ENCODE results near the gene CDCA7L.

The CDCA7L gene

DNA sequence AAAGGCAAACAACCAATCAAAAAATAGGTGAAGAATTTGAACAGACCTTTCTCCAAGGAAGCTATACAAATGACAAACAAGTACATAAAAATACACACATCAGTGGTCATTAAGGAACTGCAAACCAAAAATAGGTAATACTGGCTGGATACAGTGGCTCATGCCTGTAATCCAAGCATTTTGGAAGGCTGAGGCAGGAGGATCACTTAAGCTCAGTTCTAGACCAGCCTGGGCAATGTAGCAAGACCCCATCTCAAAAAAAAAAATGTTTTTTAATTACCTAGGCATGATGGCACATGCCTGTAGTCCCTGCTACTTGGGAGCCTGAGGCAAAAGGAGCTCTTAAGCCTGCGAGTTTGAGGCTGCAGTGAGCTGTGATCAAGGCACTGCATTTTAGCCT is 19.3 kb downstream of the CDCA7L start:
- Mint-ChIP-seq H3K27me3 (no peaks in the 10 kb centered on the region), H3K27ac (no peak overlapping the region), H3K4me3 (no peak overlapping the region), H3K36me3 (peaks cover 46% of the 10 kb centered on the region), H3K9me3 (peaks cover 8% of the 10 kb centered on the region), H3K4me1 (peaks cover 79% of the 10 kb centered on the region)
- no peak for ATAC-seq

DNA sequence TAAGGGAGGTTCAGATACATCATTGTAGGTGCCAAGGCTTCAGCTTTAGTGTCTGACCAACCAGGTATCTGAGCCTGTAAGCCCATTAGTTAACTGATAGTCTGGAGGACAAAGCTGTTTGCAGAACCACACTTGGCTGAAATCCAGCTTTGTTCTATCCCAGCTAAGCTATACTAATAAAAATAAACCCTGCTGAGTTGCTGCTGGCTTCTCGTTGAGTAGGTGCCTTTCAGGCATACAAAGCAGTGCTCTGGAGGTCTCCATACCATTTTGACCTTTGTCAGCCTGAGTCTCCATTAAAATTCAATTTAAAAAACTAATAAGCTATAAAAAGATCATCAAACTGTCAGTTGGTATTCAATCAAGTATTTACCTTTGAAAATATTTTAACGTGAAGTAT is 22.0 kb downstream of the CDCA7L start:
- H3K4me3 Mint-ChIP-seq: no peak overlapping the region
- no peak for ATAC-seq
- H3K9me3 Mint-ChIP-seq: peaks cover 3% of the 10 kb centered on the region
- H3K27me3 Mint-ChIP-seq: no peaks in the 10 kb centered on the region
- no peak overlapping the region for H3K27ac Mint-ChIP-seq
- peaks cover 71% of the 10 kb centered on the region for H3K4me1 Mint-ChIP-seq
- peaks cover 25% of the 10 kb centered on the region for H3K36me3 Mint-ChIP-seq

DNA sequence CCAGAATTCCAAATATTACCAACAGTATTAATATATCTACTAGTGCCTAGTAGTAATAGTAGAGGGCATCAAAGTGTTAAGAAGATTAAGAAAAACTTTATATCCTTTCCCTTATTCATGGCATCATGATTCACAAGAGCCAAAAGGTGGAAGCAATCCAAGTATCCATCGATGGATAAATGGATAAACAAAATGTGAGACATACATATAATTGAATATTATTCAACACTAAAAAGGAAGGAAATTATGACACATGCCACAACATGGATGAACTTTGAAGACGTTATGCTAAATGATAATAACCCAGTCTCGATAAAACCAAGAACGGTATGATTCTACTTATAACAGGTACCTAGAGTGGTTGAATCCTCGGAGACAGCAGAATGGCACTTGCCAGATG is 23.1 kb downstream of the CDCA7L start:
- Mint-ChIP-seq H3K9me3 (no peaks in the 10 kb centered on the region), H3K36me3 (peaks cover 14% of the 10 kb centered on the region), H3K27ac (peak overlapping the region; percentile 27), H3K27me3 (no peaks in the 10 kb centered on the region), H3K4me1 (peaks cover 68% of the 10 kb centered on the region), H3K4me3 (no peak overlapping the region)
- ATAC-seq: no peak

DNA sequence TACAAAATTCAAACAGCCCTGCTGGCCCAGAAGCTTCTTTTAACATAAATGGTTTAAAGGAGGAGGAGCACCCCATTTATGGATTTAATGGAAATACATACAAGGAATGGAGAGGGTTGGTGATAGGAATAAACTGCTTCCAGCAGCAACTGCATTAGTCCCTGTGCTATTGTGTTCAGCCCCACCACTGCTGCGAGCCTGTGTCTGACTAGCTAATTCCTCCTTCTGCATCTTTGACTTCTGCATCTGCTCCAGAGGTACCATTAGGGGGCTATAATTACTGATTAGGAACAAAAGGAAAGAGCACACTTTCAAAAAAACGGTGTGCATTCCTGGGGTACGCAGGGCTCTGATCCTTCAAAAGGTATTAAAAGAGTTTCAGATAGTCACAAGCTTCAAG is 24.8 kb downstream of the CDCA7L start:
- no peaks in the 10 kb centered on the region for H3K27me3 Mint-ChIP-seq
- peaks cover 61% of the 10 kb centered on the region for H3K4me1 Mint-ChIP-seq
- H3K36me3 Mint-ChIP-seq: peaks cover 15% of the 10 kb centered on the region

DNA sequence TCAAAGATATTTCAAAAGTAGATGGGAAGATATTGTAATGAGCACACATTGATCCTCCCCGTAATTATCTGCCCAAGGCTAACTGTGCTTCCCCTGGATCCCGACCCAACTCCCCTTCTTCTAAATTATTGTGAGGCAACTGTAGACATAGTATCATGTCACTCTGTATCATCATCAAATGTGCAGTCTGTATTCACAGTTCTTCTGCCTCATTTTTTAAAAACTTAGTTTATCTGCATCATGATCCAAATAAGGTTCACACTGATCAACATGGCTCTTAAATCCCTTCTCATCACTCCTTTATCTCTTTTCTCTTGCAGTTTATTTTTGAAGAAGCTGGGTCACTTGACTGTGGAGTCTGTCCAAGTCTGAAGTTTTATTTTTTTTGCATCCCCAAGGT is 27.5 kb downstream of the CDCA7L start:
- no peak overlapping the region for H3K27ac Mint-ChIP-seq
- H3K9me3 Mint-ChIP-seq: no peaks in the 10 kb centered on the region
- peaks cover 40% of the 10 kb centered on the region for H3K36me3 Mint-ChIP-seq
- H3K4me1 Mint-ChIP-seq: peaks cover 62% of the 10 kb centered on the region
- no peak for ATAC-seq
- H3K27me3 Mint-ChIP-seq: no peaks in the 10 kb centered on the region
- H3K4me3 Mint-ChIP-seq: no peak overlapping the region

More for the DNA sequence above, 24.8 kb downstream of the CDCA7L start:
- H3K9me3 Mint-ChIP-seq: no peaks in the 10 kb centered on the region
- no peak overlapping the region for H3K4me3 Mint-ChIP-seq
- no peak overlapping the region for H3K27ac Mint-ChIP-seq
- no peak for ATAC-seq

DNA sequence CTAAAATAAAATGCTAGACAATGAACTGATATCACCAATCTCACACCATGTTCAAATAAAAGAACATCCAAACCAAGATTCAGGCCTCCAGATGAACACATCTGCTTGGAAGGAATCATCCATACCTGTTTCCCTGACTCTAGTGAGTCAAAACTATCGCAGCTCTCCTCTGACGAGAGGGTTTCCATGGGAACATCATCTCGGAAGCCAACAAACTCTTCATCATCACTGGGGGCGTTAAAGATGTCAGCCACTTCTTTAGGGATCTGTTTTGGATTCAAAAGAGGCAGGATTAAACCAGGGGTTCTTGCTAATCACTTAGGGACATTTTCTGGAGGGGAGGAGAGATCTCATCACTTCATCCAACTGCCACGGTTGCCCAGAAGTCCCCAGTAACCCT is 29.1 kb downstream of the CDCA7L start:
- no peak overlapping the region for H3K27ac Mint-ChIP-seq
- peaks cover 56% of the 10 kb centered on the region for H3K4me1 Mint-ChIP-seq
- no peak overlapping the region for H3K4me3 Mint-ChIP-seq
- H3K27me3 Mint-ChIP-seq: no peaks in the 10 kb centered on the region
- H3K36me3 Mint-ChIP-seq: peaks cover 53% of the 10 kb centered on the region
- no peaks in the 10 kb centered on the region for H3K9me3 Mint-ChIP-seq
- no peak for ATAC-seq

DNA sequence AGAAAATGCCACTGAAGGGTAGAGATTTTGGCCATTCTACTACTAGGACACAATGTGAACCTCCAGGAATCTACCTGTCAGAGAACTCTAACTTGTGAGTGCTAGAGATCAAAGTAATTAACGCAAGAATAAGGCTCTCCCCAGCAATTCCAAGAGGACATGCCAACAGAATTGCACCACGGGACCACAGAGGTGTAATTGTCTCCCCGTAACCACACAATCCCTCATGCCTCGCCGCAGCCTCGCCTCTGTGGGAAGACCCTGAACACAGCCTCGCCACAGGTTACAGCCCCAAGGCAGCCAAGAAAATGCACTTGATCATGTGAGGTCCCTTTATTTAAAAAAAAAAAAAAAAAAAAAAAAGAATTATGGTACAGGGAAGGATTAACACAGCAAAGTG is 29.5 kb downstream of the CDCA7L start:
- Mint-ChIP-seq H3K4me3 (no peak overlapping the region), H3K27ac (no peak overlapping the region), H3K4me1 (peaks cover 51% of the 10 kb centered on the region), H3K27me3 (no peaks in the 10 kb centered on the region), H3K36me3 (peaks cover 56% of the 10 kb centered on the region), H3K9me3 (no peaks in the 10 kb centered on the region)
- no peak for ATAC-seq

DNA sequence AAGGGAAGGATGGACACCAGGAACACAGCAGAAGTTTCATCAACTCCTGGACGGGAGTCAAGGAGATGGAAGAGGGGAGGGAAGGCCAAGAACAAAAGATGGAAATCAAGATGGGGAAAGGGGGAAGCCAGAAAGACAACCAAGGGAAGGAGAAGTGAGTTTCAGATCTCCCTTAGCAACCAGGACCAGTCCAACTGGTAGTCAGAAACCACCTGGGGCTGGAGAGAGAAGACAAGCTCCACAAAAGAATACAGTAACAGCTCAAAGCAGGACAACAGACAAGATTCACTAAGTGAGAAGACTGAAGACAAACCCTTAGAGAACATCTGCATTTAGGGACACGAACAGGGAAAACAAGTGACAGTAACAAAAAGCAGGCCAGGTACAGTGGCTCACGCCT is 30.6 kb downstream of the CDCA7L start:
- H3K4me3 Mint-ChIP-seq: no peak overlapping the region
- no peaks in the 10 kb centered on the region for H3K27me3 Mint-ChIP-seq
- peaks cover 45% of the 10 kb centered on the region for H3K4me1 Mint-ChIP-seq
- no peak for ATAC-seq
- H3K9me3 Mint-ChIP-seq: no peaks in the 10 kb centered on the region
- no peak overlapping the region for H3K27ac Mint-ChIP-seq
- H3K36me3 Mint-ChIP-seq: peaks cover 56% of the 10 kb centered on the region

DNA sequence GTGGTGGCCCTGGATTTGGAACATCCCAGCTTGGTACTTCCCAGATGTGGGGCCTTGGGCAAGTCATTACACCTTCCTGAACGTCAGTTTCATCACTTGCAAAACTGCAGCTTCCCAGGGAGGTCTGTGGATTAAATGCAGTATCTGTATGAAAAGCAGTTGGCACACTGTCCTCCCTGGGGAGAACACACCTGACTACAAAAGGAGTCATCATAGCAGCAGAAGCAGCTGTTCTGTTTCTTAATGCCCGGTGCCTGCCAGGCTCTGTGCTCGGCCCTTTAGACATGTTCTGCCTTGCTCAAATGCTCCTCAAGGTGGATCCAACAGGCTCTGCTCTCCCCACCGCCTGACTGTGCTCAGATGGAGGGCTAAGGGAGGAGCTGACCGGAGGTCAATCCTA is 31.0 kb downstream of the CDCA7L start:
- no peak for ATAC-seq
- Mint-ChIP-seq H3K27ac (no peak overlapping the region), H3K4me3 (no peak overlapping the region), H3K9me3 (no peaks in the 10 kb centered on the region), H3K4me1 (peaks cover 42% of the 10 kb centered on the region), H3K36me3 (peaks cover 58% of the 10 kb centered on the region), H3K27me3 (no peaks in the 10 kb centered on the region)

DNA sequence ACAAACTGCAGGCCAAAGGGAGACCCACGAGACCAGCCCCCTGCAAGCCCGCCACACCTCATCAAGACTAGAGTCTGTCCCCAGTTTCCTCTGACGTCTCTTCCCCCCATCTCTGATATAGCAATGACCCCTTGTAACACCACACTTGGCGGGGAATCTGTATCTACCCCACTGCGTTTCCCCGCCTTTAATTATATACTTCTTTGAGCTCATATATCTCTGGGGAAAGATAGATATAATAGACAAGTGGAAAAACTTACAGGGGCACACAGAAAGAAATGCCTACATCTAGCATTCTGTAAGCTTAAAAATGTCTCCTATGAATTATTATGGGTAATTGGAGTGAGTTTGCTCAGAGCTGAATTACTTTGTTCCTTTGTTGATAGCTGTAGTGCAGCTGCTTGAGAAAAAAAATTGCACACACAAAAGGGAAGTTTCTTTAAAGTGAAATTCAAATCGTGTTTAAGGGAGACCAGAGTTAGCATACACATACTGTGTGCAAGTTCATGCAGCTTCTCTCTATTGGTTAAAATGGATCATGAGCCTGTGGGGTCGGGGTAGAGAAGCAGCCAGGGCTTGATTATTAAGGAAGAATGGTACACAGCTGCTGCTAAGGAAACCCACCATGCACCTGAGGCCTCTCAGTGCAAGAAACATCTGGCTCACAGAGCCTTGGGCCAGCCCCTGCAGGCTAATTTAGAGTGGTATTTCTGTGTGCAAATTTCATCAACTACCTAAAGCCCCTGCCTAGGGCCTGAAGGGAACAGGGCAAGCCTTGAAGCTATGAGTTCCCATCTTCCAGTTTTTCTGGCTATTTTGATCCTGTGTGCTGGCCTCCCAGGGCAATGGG is 32.5 kb downstream of the CDCA7L start:
- Mint-ChIP-seq H3K4me3 (no peak overlapping the region), H3K27ac (peak overlapping the region; percentile 7), H3K27me3 (no peaks in the 10 kb centered on the region), H3K36me3 (peaks cover 69% of the 10 kb centered on the region), H3K9me3 (no peaks in the 10 kb centered on the region), H3K4me1 (peaks cover 31% of the 10 kb centered on the region)
- no peak for ATAC-seq

DNA sequence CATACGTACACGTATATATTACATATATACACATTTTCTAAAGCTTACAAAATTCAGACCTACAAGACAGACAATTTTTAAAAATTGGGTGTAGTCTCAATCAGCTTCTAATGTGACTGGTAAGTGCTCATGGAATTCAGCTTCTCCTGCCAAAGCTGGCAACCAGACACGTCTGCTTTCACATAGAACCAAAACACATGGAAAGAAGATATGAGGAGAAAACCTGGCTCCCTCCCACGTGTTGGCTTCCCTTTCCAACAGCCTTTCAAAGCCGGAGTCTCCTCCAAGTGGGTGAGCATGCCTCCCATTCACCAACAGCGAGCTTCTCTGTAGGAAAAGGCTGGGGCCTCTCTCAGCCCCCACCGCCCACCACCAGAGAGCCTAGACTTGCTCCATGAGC is 33.4 kb downstream of the CDCA7L start:
- H3K4me1 Mint-ChIP-seq: peaks cover 29% of the 10 kb centered on the region
- H3K27me3 Mint-ChIP-seq: no peaks in the 10 kb centered on the region
- no peaks in the 10 kb centered on the region for H3K9me3 Mint-ChIP-seq
- ATAC-seq: no peak
- H3K4me3 Mint-ChIP-seq: no peak overlapping the region
- peaks cover 73% of the 10 kb centered on the region for H3K36me3 Mint-ChIP-seq
- peak overlapping the region; percentile 7 for H3K27ac Mint-ChIP-seq

DNA sequence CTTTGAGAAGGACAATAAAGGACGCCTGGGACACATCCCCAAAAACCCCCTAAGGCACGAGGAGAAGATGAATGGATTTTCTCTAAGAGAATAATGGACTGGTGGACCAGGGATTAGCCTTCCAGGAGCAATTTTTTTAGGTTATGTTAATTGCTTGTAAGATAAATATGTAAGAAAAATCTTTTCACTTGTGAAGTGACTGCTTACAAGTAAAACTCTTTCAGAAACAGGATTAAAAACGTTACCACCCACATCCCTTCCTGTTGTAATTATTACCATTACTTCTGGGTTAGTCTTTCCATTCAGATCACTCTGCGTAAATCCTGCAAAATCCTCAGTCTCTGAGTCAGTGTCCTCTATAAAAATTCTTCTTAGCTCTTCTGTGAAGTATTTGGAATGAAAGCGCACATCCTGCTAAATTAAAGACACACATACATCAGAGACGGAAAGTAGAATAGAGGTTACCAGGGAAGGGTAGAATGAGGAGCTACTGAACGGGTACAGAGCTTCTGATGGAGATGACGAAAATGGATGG is 34.3 kb downstream of the CDCA7L start:
- H3K9me3 Mint-ChIP-seq: no peaks in the 10 kb centered on the region
- ATAC-seq: no peak
- H3K4me3 Mint-ChIP-seq: no peak overlapping the region

DNA sequence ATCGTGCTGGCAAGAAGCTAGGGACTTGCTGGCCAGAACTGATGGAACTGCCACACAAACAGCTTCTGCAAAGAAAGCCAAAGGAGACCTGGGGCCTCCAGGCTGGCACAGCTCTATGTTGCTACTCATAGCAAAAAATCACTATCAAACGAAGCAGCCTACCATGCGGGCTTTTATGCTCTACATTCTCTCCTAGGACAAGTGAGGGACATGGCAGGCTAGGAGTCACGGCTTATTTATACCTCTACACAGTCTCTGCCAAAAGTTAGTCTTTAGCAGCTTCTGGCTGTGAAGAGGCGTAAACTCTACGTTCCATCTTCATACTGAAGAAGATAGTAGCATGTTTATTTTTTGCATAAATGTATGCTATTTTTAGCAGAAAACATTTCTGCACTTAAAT is 35.4 kb downstream of the CDCA7L start:
- peaks cover 72% of the 10 kb centered on the region for H3K36me3 Mint-ChIP-seq
- ATAC-seq: no peak
- peaks cover 28% of the 10 kb centered on the region for H3K4me1 Mint-ChIP-seq
- no peaks in the 10 kb centered on the region for H3K9me3 Mint-ChIP-seq
- H3K27ac Mint-ChIP-seq: no peak overlapping the region
- no peak overlapping the region for H3K4me3 Mint-ChIP-seq
- H3K27me3 Mint-ChIP-seq: no peaks in the 10 kb centered on the region

More for the DNA sequence above, 34.3 kb downstream of the CDCA7L start:
- Mint-ChIP-seq H3K4me1 (peaks cover 29% of the 10 kb centered on the region), H3K27me3 (no peaks in the 10 kb centered on the region), H3K36me3 (peaks cover 73% of the 10 kb centered on the region), H3K27ac (no peak overlapping the region)

DNA sequence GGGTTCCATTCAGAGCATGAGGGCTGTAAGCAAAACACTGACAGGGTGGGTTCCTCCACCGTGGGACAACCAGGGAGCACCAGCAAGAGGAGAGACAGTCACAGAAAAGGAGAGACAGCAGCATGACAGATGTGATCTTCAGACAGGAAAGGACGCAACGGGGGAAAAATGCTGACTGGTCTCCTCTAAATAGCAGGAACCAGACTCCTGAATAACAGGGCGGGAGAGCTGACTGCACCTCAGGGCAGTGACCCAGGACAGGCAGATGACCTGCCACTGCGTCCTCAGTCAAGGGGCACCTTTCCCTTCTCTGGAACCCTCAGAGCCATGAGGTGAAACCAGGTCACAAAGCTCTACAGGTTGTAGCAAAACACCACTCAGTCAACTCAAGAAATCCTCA is 37.0 kb downstream of the CDCA7L start:
- H3K4me3 Mint-ChIP-seq: no peak overlapping the region
- no peak overlapping the region for H3K27ac Mint-ChIP-seq
- peaks cover 74% of the 10 kb centered on the region for H3K36me3 Mint-ChIP-seq
- peaks cover 14% of the 10 kb centered on the region for H3K4me1 Mint-ChIP-seq
- no peaks in the 10 kb centered on the region for H3K27me3 Mint-ChIP-seq
- no peaks in the 10 kb centered on the region for H3K9me3 Mint-ChIP-seq
- ATAC-seq: no peak

DNA sequence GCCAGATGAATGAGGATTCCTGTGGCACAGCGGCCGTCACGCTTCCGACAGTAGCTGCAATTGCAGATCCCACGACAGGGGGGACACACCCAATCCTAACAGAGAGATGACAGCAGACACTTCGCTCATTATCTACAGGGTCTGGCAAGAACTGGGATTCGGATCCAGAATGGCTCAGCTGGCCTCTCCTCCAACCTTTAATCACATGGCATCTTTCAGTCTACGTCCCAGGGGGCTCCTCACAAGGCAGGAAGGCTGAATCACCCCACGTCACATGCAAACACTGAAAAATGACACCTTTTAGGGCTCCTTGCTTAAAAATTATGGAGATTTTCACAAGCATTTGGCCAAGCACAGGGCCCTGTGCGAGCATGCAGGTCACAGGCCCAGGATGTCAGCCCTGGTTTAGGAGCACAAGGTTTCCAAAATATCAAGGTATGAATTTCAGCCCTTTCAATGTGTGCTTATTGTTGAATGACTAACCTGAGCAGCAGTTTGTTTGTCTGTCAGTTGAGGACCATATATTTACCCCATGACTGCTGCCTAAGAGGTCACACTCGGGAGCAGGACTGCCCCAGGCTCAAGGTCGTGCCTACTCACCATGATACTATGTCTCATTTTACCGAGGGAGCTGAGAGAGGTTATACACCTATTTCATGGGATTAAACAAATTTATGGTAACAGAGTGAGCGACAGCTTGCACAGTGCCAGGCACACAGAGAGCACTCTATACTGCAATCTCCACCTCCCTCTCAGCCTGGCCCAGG is 42.5 kb downstream of the CDCA7L start:
- H3K4me1 Mint-ChIP-seq: peaks cover 13% of the 10 kb centered on the region
- H3K36me3 Mint-ChIP-seq: peaks cover 83% of the 10 kb centered on the region
- no peaks in the 10 kb centered on the region for H3K27me3 Mint-ChIP-seq
- no peak overlapping the region for H3K4me3 Mint-ChIP-seq
- no peak overlapping the region for H3K27ac Mint-ChIP-seq
- H3K9me3 Mint-ChIP-seq: no peaks in the 10 kb centered on the region
- ATAC-seq: no peak

DNA sequence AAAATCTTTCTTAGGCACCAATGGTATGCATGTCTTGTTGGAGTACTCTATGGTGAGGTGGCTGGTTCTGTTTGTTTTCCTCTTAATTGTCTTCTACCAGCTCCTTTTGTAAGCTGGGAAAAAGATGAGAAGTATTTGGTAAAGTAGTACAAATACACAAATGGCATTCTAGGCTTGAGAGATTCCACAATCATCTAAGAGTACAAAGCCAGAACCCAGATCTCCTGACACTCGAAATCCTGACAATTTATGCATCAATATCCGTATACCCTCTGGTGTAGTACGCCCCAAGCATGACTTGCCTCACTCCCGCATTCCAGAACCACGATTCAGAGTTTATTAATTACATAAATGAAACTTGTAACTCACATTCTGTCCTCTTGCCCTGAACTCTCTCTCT is 43.5 kb downstream of the CDCA7L start:
- Mint-ChIP-seq H3K36me3 (peaks cover 86% of the 10 kb centered on the region), H3K27ac (no peak overlapping the region)

More for the DNA sequence above, 43.5 kb downstream of the CDCA7L start:
- Mint-ChIP-seq H3K4me1 (peaks cover 21% of the 10 kb centered on the region), H3K27me3 (no peaks in the 10 kb centered on the region), H3K9me3 (peaks cover 2% of the 10 kb centered on the region), H3K4me3 (no peak overlapping the region)
- no peak for ATAC-seq

Measured in stimulated activated memory B cell treated with anti-CD40 and anti-IgM and Interleukin-4, amounts not matched to agents 10 μg/mL and 1 μg/mL and 100 μg/mL, for 72 hours (primary cell).